HG02678 (cell line): ENCODE measurements around the gene WDR64.
"Not testable (repeated sequence)": the region's sequence is repeated elsewhere in the genome, so short reads cannot be mapped to it uniquely, and the experiment has no call there.

Source experiments
- ATAC-seq: cut with Tn5 transposase; IDR thresholded peaks from one replicate; pipeline ENCODE4 v1.9.1; 2021; ENCODE audit warnings: mild to moderate bottlenecking, moderate library complexity; ENCODE audit not compliant: unreplicated experiment

WDR64 gene

DNA sequence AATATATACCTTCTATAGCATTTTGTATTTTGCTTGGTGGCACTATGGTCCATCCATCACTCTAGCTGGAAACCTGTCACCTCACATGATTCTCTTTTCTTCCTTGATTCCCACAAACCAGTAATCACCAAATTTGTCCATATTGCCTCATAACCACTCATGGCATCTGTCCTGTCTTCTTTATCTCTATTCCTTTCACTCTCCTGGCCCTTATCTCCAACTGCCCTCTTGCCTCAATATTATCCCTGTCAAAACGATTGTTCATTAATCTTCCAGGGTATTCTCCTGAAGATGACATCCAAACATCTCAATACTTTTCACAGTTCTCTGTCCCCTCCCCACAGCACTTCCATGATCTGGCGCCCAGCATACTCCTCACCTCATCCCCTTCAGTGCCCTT is 46.1 kb downstream of the WDR64 start:
- no peak for ATAC-seq

DNA sequence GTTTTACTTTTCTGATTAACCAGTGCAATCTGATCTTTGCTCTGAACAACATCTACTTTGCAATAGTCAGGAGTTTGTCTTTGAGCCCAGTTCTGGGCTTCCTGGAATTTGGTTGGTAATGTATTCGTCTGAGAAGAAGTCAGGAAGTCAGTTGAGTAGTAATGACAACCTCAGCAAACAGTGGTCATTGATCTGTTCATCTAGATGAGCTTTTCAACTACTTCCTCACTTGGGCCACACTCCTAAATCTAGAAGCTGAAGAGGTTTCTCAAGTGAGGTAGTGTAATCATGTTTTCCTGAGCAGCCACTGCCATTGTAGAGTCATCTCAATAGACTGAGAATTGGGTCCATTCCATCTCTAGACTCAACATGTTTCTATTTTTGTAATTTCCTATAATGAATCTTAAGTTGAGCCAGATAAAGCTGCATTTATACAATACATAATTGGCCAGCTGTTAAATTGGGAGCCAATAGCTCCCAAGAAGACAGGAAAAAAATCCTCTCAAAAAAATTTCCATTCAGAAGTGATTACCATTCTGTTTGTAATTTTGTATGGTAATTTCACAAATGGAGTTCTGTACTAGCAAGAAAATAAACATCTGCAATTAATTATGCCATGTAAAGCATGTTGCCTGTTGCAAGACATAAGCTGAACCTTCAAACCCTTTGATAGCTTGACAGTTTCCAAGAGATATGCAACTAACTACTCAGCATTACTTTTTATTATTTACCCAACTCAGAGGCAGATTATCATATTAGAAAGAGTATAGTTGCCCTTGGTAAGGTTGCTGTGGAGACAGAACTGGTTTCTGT is 49.6 kb downstream of the WDR64 start:
- no peak for ATAC-seq

- no peak for ATAC-seq
These were observed 50.6 kb downstream of the WDR64 start for GRCh38 chr1:241702442-241703373.

GRCh38 chr1:241703739-241704138 is 51.7 kb downstream of the WDR64 start:
- not testable (repeated sequence) for ATAC-seq

DNA sequence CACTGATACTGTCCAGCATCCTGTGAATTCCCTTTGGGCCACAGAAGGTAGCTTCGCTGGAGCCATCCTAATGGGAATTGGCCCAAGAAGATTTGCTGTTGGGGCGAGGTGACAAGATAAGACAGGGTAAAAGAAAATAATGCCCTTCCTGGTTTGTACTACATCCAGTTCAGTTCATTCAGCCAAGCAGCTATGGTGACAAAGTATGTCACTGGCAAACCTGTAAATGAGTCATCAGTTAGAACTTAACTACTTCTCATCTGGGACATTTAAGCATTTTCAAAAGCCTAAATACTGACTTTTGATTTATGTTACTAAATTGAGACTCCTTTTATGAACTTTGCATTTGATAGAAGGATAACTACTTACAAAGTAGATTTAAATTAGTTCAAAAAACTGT is 54.2 kb downstream of the WDR64 start:
- no peak for ATAC-seq

GRCh38 chr1:241706967-241707366 is 54.9 kb downstream of the WDR64 start:
- no peak for ATAC-seq

GRCh38 chr1:241707442-241707841 is 55.4 kb downstream of the WDR64 start:
- ATAC-seq = no peak

GRCh38 chr1:241711326-241711725 is 59.2 kb downstream of the WDR64 start:
- ATAC-seq = no peak

GRCh38 chr1:241713316-241713715 is 61.2 kb downstream of the WDR64 start:
- no peak for ATAC-seq

DNA sequence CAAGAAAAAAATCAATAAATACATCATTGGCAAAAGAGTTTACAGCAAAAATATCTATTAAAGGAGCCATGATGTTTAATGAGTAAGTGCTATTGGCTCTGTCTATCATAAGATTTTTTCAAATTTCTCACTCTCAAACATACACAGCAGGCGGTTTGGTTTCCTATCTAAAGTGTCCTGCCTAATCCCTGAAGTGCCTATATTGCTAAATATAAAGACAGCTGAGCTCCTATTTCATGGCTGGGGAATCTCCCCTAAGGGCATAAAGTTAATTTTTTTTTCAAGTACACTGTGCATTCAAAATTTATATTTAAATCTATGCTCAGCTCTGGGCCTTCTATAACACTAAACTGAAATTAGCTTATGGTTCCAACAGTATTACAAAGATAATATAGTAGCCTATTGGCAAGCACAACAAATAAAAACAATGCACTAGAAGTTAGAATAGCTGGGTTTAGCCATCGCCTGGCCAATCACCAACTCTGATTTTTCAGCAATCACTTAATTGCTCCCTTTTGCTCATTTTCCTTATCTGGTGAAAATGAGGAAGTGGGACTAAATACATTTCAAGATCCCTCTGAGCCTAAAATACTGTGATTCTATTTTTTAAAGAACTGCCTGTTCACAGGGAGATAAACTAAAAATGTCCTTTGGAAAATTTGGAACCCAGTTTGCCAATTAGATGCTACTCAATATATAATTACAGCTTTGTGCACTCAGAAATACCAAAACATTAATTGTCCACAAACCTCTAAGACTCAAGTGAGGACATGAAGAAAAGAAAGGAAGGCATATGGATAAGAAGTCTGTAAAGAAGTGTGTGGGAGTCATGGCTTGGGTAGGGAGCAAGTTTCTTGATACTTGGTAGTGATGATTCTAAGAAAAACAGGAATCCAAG is 62.5 kb downstream of the WDR64 start:
- no peak for ATAC-seq

GRCh38 chr1:241715435-241715834 is 63.4 kb downstream of the WDR64 start:
- no peak for ATAC-seq

DNA sequence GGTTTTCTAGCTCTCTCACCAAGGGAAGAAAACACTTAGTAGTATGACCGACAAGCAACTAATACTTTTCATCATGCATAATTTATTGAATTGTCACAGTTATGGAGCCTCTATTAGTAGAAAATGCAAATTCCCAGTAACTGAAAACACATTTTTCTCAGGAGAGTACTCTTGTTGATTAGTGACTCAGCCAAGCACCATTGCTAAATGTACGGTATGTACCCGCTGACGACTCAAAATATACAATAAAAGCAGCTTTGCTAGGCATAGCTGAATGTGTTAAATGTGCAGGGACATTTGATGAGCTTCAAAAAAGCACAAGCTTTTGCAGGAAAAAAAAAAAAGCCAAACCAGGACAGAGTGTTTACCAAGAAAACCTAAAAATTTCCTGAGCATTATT is 63.9 kb downstream of the WDR64 start:
- ATAC-seq = no peak

DNA sequence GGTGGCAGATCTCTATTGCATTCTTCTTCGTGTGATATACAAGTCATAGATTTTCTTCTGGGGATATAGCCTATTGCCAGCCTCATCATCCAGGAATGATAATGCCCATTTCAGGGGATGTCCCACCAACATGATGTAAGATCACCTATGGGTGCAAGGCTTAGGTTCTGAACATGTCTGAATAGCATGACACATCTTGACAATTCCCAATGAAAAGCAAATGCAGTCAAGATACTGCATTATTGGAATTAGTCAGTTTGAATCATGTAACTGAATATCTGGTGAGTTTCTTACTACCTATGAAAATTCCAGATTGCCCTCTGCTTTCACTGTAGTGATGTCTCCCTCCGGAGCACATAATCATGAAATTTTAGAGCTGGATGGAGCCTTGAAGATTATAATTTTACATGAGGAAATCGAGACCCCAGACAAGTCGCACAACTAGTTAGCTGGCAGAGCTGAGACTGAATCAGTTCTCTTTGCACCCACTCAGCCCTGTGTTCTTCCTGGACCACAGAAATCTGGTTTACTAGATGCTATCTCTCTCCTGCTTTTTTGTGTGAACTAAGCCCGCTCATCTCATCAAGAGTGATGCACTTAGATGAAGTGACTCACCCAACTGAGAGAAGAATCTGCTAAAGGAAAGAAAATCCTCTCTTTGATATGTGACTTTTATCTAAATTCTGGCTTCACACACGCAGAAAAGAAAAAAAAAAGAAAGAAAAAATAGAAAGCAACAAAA is 65.0 kb downstream of the WDR64 start:
- ATAC-seq = no peak

DNA sequence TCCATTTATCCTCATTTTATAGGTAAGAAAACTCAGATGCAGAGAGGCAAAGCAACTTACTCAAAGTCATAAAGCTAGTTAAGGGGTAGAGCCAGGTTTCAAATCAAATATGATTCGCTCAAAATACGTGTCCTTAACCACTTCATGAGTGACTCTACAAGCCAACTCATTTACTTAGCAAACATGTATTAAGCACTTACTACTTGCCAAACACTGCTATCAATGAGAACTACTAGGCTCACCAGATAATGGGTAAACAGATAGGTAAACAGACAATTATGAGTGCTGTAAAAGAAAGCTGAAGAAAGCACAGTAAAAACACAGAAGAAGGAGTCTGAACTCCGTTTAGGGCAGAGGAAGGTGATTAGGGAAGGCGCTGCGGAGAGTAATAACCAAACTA is 65.9 kb downstream of the WDR64 start:
- no peak for ATAC-seq

- ATAC-seq = no peak
These were observed 68.9 kb downstream of the WDR64 start for GRCh38 chr1:241721011-241721410.

GRCh38 chr1:241722947-241723346 is 70.9 kb downstream of the WDR64 start:
- no peak for ATAC-seq

- no peak for ATAC-seq
These were observed 72.8 kb downstream of the WDR64 start for GRCh38 chr1:241724741-241725356.

GRCh38 chr1:241730031-241730430 is 78.0 kb downstream of the WDR64 start:
- ATAC-seq = no peak

DNA sequence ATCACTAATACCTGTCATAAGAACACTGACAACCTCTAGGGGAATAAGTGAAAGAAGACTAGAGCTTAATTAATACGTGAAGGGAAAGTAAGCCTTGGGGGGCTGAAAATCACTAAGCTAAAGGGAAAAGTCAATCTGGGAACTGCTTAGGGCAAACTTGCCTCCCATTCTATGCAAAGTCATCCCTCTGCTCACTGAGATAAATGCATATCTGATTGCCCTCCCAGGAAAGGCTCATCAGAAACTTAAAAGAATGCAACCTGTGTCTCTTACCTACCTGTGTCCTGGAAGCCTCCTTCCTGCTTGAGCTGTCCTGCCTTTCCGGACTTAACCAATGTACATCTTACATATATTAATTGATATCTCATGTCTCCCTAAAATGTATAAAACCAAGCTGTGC is 81.8 kb downstream of the WDR64 start:
- ATAC-seq = no peak

DNA sequence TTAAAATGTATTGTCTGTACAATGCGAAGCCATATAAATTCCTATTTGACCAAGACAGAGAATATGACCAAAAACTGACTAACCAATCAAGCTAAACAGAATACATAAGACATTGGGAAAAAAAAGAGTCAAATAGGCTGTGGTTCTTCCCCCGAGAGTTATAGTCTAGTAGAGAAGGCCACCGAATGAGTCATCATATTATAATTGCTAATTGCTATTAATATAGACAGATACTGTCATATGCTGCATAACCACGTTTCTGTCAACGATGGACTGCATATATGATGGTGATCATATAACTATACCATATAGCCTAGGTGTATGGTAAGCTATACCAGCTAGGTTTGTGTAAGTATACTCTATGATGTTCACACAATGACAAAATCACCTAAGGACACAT is 82.5 kb downstream of the WDR64 start:
- no peak for ATAC-seq
